Gastroesophageal sphincter (tissue), 3 donors: ENCODE data around the gene RNF133.

ENCODE experiments used
- POLR2A ChIP-seq, 2 donors: fragments of 450-650 bp; IDR thresholded peaks; one replicate each; pipeline ENCODE4 v1.6.1; 2017; ENCODE audit warnings: antibody characterized with exemption in 2 of 2, mild to moderate bottlenecking in 2 of 2, moderate library complexity in 1 of 2
- TF ChIP-seq, protein P1 (sequence below), 4 experiments: fragments of 200-600 bp in 2 of 4; fragments of 450-650 bp in 2 of 4; sonication (generic) in 1 of 4; IDR thresholded peaks; one replicate each; pipeline ENCODE4 v1.5.1; 2017 to 2019; ENCODE audit warnings: antibody characterized with exemption in 4 of 4, mild to moderate bottlenecking in 2 of 4, moderate library complexity in 2 of 4

DNA sequence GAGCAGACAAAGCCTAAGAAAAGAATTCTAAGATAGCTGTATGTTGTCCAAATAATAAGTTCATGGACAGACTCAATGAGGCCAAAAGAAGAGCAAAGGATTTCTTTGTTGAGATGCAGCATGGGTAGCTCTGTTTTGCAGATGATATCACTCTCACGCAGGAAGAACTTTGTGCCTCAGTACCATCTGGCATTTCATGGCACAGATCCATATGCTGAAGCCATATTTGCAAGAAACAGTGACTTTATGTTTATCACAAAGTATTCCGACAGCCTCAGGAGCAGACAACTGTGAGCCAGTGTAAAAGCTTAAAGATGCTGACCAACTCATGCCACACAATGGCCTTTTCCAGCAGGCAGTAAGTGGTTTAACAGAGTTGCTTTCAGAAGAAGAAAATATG lies 49.3 kb upstream of the RNF133 start:
- TF ChIP-seq POLR2A (IDR thresholded peaks at IDR 0.05) = no peak
- TF ChIP-seq, protein P1, sequence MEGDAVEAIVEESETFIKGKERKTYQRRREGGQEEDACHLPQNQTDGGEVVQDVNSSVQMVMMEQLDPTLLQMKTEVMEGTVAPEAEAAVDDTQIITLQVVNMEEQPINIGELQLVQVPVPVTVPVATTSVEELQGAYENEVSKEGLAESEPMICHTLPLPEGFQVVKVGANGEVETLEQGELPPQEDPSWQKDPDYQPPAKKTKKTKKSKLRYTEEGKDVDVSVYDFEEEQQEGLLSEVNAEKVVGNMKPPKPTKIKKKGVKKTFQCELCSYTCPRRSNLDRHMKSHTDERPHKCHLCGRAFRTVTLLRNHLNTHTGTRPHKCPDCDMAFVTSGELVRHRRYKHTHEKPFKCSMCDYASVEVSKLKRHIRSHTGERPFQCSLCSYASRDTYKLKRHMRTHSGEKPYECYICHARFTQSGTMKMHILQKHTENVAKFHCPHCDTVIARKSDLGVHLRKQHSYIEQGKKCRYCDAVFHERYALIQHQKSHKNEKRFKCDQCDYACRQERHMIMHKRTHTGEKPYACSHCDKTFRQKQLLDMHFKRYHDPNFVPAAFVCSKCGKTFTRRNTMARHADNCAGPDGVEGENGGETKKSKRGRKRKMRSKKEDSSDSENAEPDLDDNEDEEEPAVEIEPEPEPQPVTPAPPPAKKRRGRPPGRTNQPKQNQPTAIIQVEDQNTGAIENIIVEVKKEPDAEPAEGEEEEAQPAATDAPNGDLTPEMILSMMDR (IDR thresholded peaks at IDR 0.05) = no peak
